ENCODE data around the gene SAP30BP.

DNA sequence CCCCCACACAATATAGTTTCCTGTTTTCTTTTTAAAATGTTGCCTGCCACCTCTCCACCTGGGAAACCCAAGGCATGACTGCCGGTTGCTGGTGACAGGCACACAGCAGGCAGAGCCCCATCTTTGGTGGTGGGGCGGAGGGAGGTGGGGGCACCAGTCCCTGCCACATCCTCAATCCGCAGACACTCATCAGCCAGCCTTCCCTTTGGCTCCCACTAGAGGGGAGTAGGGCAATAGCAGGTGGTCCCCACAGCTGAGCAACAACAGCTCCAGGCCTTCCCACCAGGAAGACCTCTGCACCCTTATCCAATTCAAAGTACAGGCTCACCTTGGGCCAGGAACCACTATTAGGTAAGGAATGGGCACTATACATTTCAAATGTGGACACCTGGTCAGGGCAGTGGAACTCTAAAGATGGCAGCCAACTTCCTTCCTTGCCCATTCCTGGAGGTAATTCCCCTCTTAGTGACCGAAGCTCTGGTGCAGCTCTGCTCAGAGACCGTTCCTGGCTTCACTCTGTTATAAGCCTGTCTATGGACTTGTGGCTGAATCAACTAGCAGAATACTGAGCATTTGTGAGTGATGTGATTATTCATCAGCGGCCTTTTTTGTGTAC is 14.1 kb upstream of the SAP30BP start:
- TF ChIP-seq CTCF (IDR thresholded peaks at IDR 0.05; ENCODE audit: insufficient read depth, low read length, poor library complexity, severe bottlenecking) (peak; percentile 53), EZH2phosphoT487 (conservative IDR thresholded peaks at IDR 0.05; ENCODE audit: low read length) (no peak)

All from SU-DHL-6 (cell line).